Upper lobe of left lung (tissue), 4 donors: ENCODE results near the gene ANO1.

Experiments
- CTCF ChIP-seq, 6 experiments: fragments of 450-650 bp in 4 of 6; fragments of 200-600 bp in 2 of 6; sonication (generic) in 2 of 6; IDR thresholded peaks; one replicate each; pipeline ENCODE4 v1.5.1; 2016 to 2019; ENCODE audit warnings: antibody characterized with exemption in 6 of 6
- POLR2AphosphoS5 ChIP-seq, 2 donors: sonication (generic); formaldehyde crosslinking; IDR thresholded peaks; one replicate each; pipeline ENCODE4 v1.5.1; 2017; ENCODE audit warnings: antibody characterized with exemption in 2 of 2

GRCh38 chr11:70124321-70125000 lies 46.3 kb downstream of the ANO1 start:
- TF ChIP-seq POLR2AphosphoS5 (IDR thresholded peaks at IDR 0.05) (no peak), CTCF (IDR thresholded peaks at IDR 0.05) (no peak)
